HG03066 (cell line): Measurements from ENCODE around the gene UBA52.

Experiments used
- ATAC-seq: cut with Tn5 transposase; IDR thresholded peaks from one replicate; pipeline ENCODE4 v1.9.1; 2021; ENCODE audit warnings: low read depth; ENCODE audit not compliant: unreplicated experiment

Gene UBA52

GRCh38 chr19:18605546-18606280, 34.1 kb downstream of the UBA52 start:
- no peak for ATAC-seq

DNA sequence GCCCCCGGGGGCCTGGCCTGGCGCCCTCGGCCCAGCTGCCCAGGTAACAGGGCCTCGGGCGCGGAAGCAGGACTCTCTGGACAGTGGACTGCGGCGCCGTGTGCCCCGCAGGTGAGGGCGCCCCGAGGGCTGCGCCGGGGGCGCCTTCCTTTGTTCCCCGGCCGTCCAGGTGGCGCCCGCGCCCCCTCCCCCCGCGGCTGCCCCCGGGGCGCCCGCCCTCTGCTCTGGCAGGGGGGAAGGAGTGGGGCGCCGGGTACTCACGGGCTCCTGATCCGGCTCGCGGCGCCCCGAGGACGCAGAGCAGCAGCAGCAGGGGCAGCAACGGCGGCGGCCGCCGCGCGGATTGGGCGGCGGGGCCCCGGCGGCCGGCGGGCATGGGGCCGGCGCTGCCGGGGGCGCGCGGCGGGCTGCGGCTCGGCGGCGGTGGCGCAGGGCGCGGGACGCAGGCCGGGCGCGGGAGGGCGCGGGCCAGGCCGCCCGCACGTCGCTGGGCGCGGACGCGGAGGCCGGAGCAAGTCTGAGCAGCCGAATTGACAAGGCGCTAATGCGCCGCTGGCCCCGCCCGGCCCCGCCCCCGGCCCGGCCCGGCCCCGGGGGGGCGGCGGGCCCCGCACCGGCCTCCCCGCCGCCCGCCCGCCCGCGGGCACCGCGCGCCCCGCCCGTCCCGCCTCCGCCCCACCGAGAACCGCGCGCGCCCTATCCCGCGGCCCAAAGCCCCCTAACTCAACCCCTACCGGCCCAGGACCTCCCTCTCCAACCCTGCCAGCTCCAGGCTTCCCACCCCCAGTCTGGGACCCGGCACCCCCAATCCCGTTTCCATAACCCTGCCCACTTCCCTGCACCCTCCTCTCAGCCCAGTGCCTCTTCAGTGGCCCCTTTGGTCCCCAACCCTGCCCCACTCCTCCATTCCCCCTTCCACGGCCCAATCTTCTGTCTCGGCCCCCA, 34.9 kb downstream of the UBA52 start, which contains the start of gene CRLF1:
Gene CRLF1 (minus strand): TSS at position 519 of the 945 bp plus-strand sequence. CDS start 143 bp downstream, at position 376.
- no peak for ATAC-seq

DNA sequence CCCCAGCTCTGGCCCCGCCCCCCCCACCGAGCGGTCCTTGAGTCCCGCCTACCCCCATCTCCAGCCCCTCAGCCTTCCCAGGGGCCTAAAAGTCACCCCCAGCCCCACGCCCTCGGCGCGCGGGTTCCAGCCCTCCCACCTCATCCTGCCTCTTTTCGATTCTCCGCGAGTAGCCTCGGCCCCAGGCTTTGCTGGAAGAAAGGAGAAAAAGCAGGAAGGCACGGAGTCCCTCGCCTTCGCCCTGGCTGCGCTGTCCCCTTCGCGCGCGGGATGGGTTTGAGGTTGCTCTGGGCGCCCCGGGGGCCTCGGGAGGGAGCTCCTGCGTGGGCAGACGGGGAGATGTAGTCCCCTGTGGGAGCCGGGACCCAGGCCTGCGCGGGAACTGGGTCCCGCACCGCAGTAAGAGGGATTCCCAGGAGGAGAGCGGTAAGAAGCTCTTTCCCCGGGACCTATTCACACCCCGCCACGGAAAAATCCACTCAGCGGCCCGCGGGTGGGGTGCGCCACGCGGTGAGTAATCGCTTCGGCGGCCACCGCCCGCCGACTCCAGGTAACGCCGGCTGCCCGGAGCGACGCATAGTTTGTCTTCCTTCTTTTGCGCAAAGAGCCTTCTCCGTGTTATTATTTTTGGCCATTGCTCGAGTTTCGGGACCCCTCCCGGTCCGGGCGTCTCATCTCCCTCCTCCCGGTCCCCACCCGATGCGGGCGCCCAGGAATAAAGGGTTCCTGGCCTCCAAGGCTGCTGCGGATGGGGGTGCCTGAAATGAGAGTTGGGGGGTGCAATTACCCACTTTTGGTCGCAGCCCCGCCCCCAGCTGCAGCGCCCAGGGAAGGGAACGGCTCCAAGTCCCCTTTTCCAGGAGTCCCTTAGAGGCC, 35.8 kb downstream of the UBA52 start:
- ATAC-seq: no peak

DNA sequence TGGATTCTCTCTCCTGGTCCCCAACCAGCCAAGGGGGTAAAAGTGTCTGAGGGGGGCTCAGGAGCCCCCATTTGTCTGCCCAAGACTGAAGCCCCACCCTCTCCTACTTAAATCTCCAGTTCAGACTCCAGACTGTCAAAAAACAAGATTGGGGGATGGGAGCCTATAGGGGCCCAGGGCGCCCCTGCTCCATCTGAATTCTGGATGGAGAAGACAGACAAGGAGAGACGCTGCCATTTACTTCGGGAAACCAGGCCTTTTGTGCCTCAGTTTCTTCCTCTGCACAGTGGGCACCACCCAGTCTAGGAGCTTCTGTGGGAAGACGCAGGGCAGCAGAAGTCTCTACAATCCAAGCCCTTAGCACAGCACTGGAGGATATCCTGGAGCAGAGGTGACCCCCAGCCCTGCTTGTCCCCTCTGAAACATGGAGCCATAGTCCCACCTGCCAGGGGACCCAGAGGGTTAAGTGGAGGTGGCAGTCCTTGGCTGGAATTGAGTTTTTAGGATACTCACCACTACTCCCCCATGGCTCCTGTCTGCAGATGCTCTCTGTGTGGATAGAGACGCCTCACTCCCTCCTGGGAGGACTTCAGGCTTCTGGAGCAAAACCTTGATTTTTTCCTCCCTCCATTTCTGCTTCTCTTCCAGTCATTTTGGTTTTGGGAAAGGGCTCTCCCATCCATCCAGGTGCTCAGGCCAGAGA, 36.6 kb downstream of the UBA52 start:
- no peak for ATAC-seq

DNA sequence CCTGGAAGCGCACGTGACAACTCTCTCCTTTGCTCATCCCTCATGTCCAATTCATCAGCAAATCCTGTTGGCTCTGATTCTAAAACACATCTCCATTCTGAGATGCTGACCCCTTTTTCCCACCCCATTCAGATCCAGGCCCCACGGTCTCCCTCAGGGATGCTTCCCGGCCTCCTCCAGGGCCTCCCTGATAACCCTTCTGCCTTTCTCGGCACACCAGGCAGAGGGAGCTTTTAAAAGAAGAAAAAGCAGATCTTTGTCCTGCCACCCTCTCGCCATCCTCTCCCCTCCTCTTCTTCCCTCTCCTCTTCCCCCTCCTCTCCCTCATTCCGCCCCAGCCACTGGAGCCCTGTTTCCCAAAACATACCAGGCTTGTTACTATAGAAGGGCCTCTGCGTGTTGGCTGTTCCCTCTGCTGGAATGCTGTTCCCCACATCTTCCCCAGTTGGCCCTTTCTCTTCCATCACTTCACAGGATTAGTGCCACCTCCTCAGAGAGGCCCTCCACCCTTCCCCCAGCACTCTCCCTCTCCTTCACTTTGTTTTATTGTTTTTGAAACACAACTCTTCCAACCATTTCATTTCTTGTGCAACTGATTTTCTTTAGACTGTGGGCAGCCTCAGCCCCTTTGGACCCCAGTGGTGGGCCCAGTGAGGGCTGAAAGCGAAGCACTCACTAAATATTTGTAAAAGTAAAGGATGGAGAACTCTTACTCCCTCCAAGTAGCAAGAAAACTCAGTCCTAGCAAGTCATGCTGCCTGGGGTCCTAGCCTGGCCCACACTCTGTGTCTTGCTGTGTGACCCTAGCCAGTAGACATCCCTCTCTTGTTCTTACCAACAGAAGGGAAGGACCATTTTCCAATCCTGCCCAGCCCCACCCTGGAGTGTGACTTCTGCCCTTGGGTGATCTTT, 37.4 kb downstream of the UBA52 start:
- ATAC-seq: no peak

- ATAC-seq: no peak
These were observed 38.0 kb downstream of the UBA52 start for GRCh38 chr19:18609717-18610051.

DNA sequence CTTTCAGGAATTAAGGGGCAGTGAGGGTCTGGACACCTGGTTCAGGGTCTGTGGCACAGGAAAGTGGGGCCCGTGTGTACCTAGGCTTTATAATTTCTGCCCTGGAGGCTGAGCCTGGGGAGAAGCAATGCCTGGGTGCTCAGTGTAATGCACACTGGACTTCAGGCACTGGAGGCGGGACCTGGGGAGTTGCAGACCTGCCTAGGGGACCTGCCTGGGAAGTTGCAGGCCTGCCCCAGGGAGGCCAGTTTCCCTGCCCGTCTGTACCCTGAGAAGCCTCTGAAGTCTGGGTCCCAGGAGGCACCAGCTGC, 38.5 kb downstream of the UBA52 start:
- no peak for ATAC-seq

DNA sequence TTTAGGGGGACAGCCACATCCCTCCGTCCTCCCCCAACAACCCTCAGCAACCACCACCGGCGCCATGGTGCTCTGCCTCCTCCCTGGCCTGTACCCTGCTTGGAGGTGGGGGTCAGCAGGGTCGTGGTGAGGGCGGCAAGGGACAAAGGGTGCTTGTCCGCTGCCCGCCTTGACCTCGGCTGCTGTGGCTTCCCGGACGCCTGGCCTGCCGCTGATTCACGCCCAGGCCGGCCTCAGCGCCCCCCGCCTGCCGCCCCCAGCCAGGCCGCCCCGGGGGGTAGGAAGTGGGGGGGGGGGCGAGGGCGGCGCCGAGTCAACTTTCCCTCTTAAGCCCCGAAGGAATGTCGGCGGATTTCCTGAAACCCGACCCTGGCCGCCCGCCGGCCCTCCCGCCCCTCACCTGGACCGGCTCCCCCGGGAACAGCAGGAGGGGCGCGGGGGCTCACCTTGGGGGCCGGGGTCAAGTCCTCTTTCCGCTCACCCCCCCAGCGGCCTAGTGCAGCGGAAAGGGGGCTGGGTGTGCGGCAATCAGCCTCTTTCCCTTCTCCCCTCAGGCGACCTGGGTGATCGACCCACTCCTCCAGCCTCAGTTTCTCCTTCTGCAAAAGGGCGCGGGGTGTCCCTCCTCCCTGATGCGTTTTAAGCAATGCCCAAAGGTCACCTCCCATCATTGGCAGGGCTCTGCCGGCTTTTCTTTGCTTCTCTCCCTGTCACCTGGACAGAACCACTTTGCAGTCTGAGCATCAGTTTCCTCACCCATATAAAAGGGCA, 39.1 kb downstream of the UBA52 start:
- no peak for ATAC-seq

DNA sequence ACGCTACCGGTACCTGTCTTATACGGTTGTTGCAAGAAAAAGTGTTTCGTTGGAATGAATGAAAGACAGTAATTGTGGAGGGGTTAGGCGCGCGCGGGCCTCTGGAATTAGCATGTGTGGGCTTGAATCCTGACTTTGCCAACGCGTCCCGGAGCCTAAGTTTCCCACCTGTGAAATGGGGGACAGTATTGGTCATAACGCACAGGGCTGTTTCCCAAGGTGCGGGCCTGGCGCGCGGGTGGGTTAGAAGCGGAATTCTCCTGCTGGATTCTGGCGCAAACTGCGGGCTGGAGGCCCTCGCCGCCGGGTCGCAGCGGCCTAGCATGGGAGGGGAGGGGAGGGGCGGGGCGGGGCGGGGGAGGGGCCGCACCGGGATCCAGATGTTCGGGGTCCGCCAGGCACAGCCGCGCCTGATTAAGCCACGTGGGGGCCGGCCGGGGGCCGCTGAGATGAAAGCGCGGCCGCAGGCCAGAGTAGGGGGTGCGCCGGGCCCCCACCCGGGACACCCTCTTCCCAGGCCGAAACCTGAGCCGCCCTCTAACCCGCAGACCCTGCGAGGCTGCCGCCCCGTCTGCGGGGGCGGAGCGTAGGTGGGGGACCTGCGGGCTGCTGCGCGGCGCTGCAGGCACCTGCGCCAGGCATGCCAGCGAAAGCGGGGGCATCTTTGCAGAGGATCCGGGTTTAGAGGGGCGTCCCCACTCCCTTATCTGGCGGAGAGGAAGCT, 39.8 kb downstream of the UBA52 start:
- ATAC-seq: no peak

- ATAC-seq: no peak
These were observed 40.6 kb downstream of the UBA52 start for GRCh38 chr19:18612051-18612771.

DNA sequence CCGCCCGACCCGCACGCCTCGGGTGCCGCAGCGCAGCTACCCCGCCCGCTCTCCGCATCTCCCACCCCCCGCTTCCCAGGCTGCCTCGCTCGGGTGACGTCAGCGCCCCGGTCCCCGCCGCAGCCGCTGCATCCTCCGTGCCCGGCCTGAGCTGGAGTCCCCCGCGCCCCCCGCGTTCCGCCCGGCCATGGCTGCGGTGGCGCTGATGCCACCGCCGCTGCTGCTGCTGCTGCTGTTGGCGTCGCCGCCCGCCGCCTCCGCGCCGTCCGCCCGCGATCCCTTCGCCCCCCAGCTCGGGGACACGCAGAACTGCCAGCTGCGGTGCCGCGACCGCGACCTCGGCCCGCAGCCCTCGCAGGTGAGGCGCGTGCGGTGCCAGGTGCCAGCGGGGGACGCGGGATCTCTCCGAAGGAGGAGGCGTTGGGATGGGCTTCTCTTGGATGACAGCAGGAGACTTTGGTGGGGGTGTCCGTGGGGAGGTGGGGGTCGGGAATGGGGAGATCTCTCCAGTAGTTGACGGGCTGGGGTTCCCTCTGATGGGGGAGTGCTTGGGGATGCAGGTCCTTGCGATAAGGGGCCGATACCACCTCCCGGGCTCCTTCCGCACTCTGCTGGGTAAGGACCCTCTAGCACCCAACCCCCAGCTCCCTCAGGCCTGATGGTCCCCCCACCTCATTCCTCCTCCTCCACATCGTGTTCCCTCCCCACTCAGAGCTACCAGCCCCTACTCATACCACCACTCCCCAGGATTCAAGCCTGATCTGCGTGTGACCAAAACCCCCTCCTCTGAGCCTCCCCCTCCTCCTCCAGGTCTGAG, 41.3 kb downstream of the UBA52 start, which contains the start of gene TMEM59L:
Gene TMEM59L (plus strand): TSS at position 99 of the 817 bp plus-strand sequence. CDS start 89 bp downstream, at position 188.
- no peak for ATAC-seq

DNA sequence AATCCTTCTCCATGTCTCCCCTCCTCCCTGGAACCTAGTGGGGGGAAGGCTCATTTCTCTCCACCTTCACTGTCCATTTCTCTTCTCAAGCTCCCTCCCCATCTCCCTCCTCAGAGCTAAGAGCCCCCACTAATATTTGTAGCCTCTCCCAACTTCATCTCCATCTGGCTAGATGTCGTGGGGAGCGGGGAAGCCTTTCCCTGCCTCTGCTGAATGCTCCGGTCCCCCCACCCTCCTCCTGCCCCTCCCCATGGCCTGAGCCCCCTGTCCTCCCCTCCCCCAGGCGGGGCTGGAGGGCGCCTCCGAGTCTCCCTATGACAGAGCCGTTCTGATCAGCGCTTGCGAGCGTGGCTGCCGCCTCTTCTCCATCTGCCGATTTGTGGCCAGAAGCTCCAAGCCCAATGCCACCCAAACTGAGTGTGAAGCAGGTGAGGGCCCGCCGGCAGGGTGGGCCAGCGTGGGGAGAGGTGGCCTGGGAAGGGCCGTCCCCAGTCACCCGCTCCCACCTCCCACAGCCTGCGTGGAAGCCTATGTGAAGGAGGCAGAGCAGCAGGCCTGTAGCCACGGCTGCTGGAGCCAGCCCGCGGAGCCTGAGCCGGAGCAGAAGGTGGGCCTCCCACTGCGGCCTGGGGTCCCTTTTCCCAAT, 42.1 kb downstream of the UBA52 start:
- ATAC-seq: no peak

DNA sequence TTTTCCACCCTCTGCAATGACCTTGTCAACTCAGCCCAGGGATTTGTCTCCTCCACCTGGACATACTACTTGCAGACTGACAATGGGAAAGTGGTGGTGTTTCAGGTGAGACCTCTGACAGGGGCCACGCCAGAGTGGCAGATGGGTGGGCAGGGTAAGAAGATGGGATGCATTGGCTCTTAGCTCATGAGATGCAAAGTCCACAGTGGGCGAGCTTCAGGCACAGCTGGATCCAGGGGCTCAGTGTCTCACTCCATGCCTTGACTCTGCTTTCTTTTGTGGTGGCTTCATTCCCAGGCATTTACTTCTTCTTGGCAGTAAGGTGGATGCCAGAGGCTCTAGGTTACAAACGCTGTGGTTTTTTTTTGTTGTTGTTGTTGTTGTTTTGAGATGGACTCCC, 44.4 kb downstream of the UBA52 start:
- no peak for ATAC-seq

DNA sequence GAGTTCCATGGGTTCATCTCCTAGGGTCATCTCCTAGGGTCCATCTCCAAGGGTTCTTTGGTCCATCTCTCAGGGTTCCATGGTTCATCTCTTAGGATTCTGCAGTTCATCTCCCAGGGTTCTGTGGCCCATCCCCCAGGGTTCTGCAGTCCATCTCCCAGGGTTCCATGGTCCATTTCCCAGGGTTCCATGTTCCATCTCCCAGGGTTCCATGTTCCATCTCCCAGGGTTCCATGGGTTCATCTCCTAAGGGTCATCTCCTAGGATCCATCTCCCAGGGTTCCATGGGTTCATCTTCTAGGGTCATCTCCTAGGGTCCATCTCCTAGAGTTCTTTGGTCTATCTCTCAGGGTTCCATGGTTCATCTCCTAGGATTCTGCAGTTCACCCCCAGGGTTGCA, 45.9 kb downstream of the UBA52 start:
- ATAC-seq: no peak

GRCh38 chr19:18618236-18618635, 46.6 kb downstream of the UBA52 start:
- ATAC-seq: no peak

DNA sequence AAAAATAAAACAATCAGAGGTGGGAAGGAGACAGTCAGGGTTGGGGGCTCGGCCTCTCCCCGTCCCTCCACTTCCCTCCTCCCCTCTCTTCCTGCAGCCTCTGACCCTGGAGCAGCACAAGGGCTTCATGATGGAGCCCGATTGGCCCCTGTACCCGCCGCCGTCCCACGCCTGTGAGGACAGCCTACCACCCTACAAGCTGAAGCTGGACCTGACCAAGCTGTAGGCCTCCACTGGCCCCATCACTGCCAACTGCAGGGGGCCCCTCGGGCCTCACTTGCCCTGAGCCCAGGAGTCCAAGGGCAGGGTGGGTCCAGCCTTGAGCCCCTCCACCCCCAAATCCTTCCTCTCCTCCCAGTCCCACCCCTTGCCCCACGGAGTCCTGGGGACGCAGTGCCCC, 48.7 kb downstream of the UBA52 start:
- ATAC-seq: no peak
